Stomach (tissue), 9 donors: ENCODE data around the gene GSE1. TPM values are rescaled to one million over a fixed set of nuclear protein-coding genes. Genes with fewer than 3 reads are reported as not detected.

ENCODE experiments used
- DNase-seq, 2 donors: peaks; one replicate each; pipeline versions ENCODE4 v3.0.0 to v3.0.0-alpha.2; 2013 to 2019
- H3K27ac ChIP-seq, 5 donors: fragments of 200-600 bp in 4 of 5; sonication (generic) in 4 of 5; one replicate each; pipeline ENCODE4 v1.5.1; 2013 to 2019; ENCODE audit warnings: mild to moderate bottlenecking in 1 of 5, moderate library complexity in 1 of 5
- H3K27me3 ChIP-seq, 3 donors: fragments of 200-600 bp; sonication (generic); one replicate each; pipeline ENCODE4 v1.5.1; 2017 to 2019; ENCODE audit warnings: mixed run types in 1 of 3
- H3K36me3 ChIP-seq, 4 donors: fragments of 200-600 bp; sonication (generic); 1 replicate in 3 of 4; 2 replicates in 1 of 4; pipeline ENCODE4 v1.5.1; 2016 to 2019
- H3K4me1 ChIP-seq, 4 donors: fragments of 200-600 bp; sonication (generic); one replicate each; pipeline ENCODE4 v1.5.1; 2016 to 2019
- H3K4me3 ChIP-seq, 4 donors: fragments of 200-600 bp; sonication (generic) in 3 of 4; one replicate each; pipeline ENCODE4 v1.5.1; 2016 to 2019; ENCODE audit warnings: mild to moderate bottlenecking in 1 of 4
- H3K9me3 ChIP-seq, 4 donors: fragments of 200-600 bp; sonication (generic); one replicate each; pipeline ENCODE4 v1.5.1; 2016 to 2019
- CTCF ChIP-seq, 7 experiments: fragments of 450-650 bp in 4 of 7; fragments of 200-600 bp in 3 of 7; sonication (generic) in 3 of 7; IDR thresholded peaks; one replicate each; pipeline ENCODE4 v1.5.1; 2016 to 2019; ENCODE audit warnings: antibody characterized with exemption in 7 of 7, control low read depth in 2 of 7, mild to moderate bottlenecking in 1 of 7
- EP300 ChIP-seq: sonication (generic); formaldehyde crosslinking; IDR thresholded peaks from one replicate; pipeline ENCODE4 v1.6.1; 2017; ENCODE audit warnings: antibody characterized with exemption
- POLR2A ChIP-seq, 4 donors: fragments of 450-650 bp; IDR thresholded peaks; one replicate each; pipeline ENCODE4 v1.6.1; 2016; ENCODE audit warnings: antibody characterized with exemption in 4 of 4, control low read depth in 2 of 4, mild to moderate bottlenecking in 1 of 4, moderate library complexity in 1 of 4
- POLR2AphosphoS5 ChIP-seq, 3 donors: sonication (generic); formaldehyde crosslinking; IDR thresholded peaks; one replicate each; pipeline ENCODE4 v1.6.1; 2016; ENCODE audit warnings: antibody characterized with exemption in 3 of 3
- WGBS, 5 donors: extraction: QIAGEN DNeasy Blood & Tissue Kit in 3 of 5; methylation state at CpG; one replicate each; pipeline versions ENCODE4 v1.1.5 to v1.1.7; 2013 to 2018; 5-methylcytosine and 5-hydroxymethylcytosine counted together
- intact Hi-C: fragments of 100-400 bp; cut with DNase I; formaldehyde crosslinking; loops from one replicate; pipeline ENCODE4 v1.15.1; 2023; ENCODE audit warnings: low total_unique reads
- polyA plus RNA-seq, 3 donors: library from polyadenylated mRNA; stranded (reverse); fragments of 200-250 nt; gene quantifications; one replicate each; pipeline ENCODE4 v1.2.3, GENCODE V29; 2013
- total RNA-seq, 5 donors: library from RNA; depleted of rRNA; stranded (reverse); fragments of >200 nt; gene quantifications; one replicate each; pipeline versions ENCODE4 v1.1.0 to v1.2.3, GENCODE V29; 2014 to 2016
- donor health status: healthy with polysubstance abuse.
- donor health status: Bipolar disorder and iron deficiency.
- donor health status: healthy.

Gene GSE1
- total and polyA plus RNA-seq, 8 donors, result 11.8 to 294 (median 93.0) TPM

DNA sequence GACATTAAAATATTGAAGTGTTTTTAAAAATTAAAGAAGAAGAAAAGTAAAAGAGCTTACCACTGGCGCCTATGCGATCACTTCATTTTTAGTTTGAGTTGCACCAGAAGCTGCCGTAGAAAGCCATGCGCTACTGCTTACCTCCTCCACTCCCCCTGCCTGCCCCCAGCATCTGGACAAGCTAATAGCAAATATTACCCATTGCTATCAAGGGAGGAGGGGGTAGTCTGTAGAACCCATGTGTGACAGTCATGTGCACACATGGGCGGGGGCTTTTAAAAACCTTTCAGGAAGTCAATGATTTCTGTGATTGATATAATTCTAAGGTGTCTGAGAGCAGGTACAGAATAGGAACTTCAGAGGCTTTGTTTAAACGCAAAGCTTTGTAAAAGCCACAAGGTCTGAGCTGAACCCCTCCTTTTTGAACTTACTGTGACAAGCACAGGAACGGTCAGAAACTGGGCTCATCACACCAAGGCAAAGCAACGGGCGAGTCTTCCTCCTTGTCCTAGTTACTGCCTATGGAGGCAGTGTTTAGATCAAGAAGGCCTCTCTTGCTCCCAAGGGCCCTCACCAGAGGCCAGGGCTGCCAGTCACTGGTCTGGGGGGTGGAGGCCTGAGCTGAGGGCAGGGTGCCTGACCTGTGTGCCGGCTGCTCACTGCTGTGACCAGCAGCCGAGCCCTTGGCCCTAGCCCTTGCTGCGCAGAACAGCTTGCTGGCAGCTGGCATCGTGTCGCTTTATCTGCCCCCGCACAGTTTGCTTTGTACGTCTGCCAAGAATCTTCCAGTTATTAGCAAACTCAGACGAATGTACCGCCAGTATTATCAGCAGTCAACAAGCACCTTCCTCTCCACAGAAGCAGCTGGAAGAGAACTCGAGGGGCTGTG is 60.7 kb downstream of the GSE1 start:
- peak; percentile 81 to 89 for DNase-seq
- Histone ChIP-seq H3K9me3 (no peaks in the 10 kb centered on the region), H3K4me1 (peaks cover 20 to 34% (median 21%) of the 10 kb centered on the region in 4 donors), H3K4me3 (no peak overlapping the region), H3K36me3 (peaks cover 41 to 98% (median 76%) of the 10 kb centered on the region in 4 donors), H3K27me3 (no peaks in the 10 kb centered on the region), H3K27ac (peak overlapping the region; percentile 42 to 70 (median 63))
- intact Hi-C loops, result no loop called here
- TF ChIP-seq POLR2A (IDR thresholded peaks at IDR 0.05) (no peak), EP300 (no peak), POLR2AphosphoS5 (IDR thresholded peaks at IDR 0.05) (peak; percentile 19 to 81 (median 42)), CTCF (IDR thresholded peaks at IDR 0.05) (no peak)
- WGBS, 5 donors, result 35 to 69% (median 38%) methylated on average over 16 to 19 of the region's 19 CpGs

DNA sequence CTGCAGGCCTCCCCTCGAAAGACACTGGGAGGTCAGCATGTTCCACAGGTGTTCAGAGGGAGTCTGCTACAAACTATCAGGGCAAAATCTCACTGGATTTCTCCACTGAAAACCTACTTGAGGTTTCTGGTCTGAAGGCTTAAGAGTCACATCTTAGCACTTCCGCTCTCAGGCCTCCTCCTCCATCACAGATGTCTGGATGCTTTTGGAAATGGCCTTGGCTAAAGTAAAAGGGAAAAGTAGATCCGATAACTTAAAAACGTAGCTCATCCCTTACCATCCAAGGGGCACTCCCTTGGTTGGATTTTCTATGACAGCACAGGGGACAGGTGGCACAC is 61.3 kb downstream of the GSE1 start:
- peaks cover 35 to 97% (median 70%) of the 10 kb centered on the region in 4 donors for H3K36me3 ChIP-seq
- WGBS, 5 donors, result 55 to 89% (median 70%) methylated on average over 4 of the region's 4 CpGs

GRCh38 chr16:85674828-85675227 is 61.7 kb downstream of the GSE1 start:
- Histone ChIP-seq H3K36me3 (peaks cover 32 to 92% (median 66%) of the 10 kb centered on the region in 4 donors), H3K4me1 (peaks cover 20 to 34% (median 21%) of the 10 kb centered on the region in 4 donors), H3K27me3 (no peaks in the 10 kb centered on the region), H3K4me3 (no peak overlapping the region), H3K9me3 (no peaks in the 10 kb centered on the region), H3K27ac (peak overlapping the region in 4 of 5 donors; percentile 42 to 65 (median 57))
- intact Hi-C loops, result no loop called here
- DNase-seq, result no peak
- WGBS, 5 donors, result 77 to 88% (median 81%) methylated on average over 6 of the region's 6 CpGs
- TF ChIP-seq POLR2AphosphoS5 (IDR thresholded peaks at IDR 0.05), result no peak
- no peak for TF ChIP-seq CTCF (IDR thresholded peaks at IDR 0.05)
- TF ChIP-seq EP300, result no peak
- no peak for TF ChIP-seq POLR2A (IDR thresholded peaks at IDR 0.05)

More for the DNA sequence above, 61.3 kb downstream of the GSE1 start:
- DNase-seq, result no peak
- Histone ChIP-seq H3K27me3 (no peaks in the 10 kb centered on the region), H3K9me3 (no peaks in the 10 kb centered on the region), H3K4me1 (peaks cover 20 to 34% (median 21%) of the 10 kb centered on the region in 4 donors), H3K4me3 (no peak overlapping the region), H3K27ac (peak overlapping the region; percentile 42 to 65 (median 51))
- TF ChIP-seq EP300 (no peak), CTCF (IDR thresholded peaks at IDR 0.05) (no peak), POLR2A (IDR thresholded peaks at IDR 0.05) (no peak), POLR2AphosphoS5 (IDR thresholded peaks at IDR 0.05) (no peak)
- intact Hi-C loops, result no loop called here

GRCh38 chr16:85675251-85675874 is 62.2 kb downstream of the GSE1 start:
- Histone ChIP-seq H3K9me3 (no peaks in the 10 kb centered on the region), H3K27me3 (no peaks in the 10 kb centered on the region), H3K27ac (no peak overlapping the region), H3K4me1 (peaks cover 20 to 39% (median 21%) of the 10 kb centered on the region in 4 donors), H3K36me3 (peaks cover 26 to 87% (median 60%) of the 10 kb centered on the region in 4 donors), H3K4me3 (no peak overlapping the region)
- DNase-seq, result no peak
- TF ChIP-seq CTCF (IDR thresholded peaks at IDR 0.05), result no peak
- TF ChIP-seq POLR2A (IDR thresholded peaks at IDR 0.05), result no peak
- intact Hi-C loops, result no loop called here
- WGBS, 5 donors, result 49 to 58% (median 55%) methylated on average over 4 of the region's 4 CpGs
